MCF 10A (cell line): ENCODE results near the gene PAK1. TPM values are rescaled to one million over a fixed set of nuclear protein-coding genes. Genes with fewer than 3 reads are reported as not detected.

ENCODE experiments used
- BruUV-seq: library from RNA; stranded (reverse); fragments of 400-500 nt; replicated peaks from 2 replicates; lab custom pipeline; 2021; lab: Mats Ljungman, UMichigan
- CTCF ChIA-PET: fragments of 300-600 bp; sonication (Branson Sonifier 250); formaldehyde crosslinking; extraction: SDS; loops from one replicate; lab custom pipeline; 2021; ENCODE audit warnings: antibody characterized with exemption, inconsistent platforms; lab: Yijun Ruan, JAX
- POLR2A ChIA-PET: fragments of 300-600, 350-650 bp; sonication (Branson Sonifier 250); formaldehyde crosslinking; extraction: SDS; loops from one replicate; lab custom pipeline; 2020; ENCODE audit warnings: antibody characterized with exemption, inconsistent platforms; lab: Yijun Ruan, JAX
- DNase-seq: peaks from one replicate; pipeline ENCODE4 v3.0.0-alpha.2; 2018; ENCODE audit not compliant: unreplicated experiment
- H3K27ac Mint-ChIP-seq: one replicate; pipeline ENCODE4 v1.8.0; 2022; ENCODE audit warnings: mild to moderate bottlenecking, low read depth, mixed read lengths; ENCODE audit not compliant: unreplicated experiment
- H3K27me3 Mint-ChIP-seq: one replicate; pipeline ENCODE4 v1.8.0; 2022; ENCODE audit warnings: mixed read lengths; ENCODE audit not compliant: insufficient read depth, unreplicated experiment
- H3K36me3 Mint-ChIP-seq: one replicate; pipeline ENCODE4 v1.8.0; 2022; ENCODE audit warnings: mild to moderate bottlenecking, moderate library complexity, mixed read lengths; ENCODE audit not compliant: insufficient read depth, unreplicated experiment
- H3K4me1 Mint-ChIP-seq: one replicate; pipeline ENCODE4 v1.8.0; 2022; ENCODE audit warnings: mixed read lengths; ENCODE audit not compliant: insufficient read depth, unreplicated experiment
- H3K4me3 Mint-ChIP-seq: one replicate; pipeline ENCODE4 v1.8.0; 2022; ENCODE audit warnings: mild to moderate bottlenecking, moderate library complexity, mixed read lengths; ENCODE audit not compliant: unreplicated experiment
- H3K9me3 Mint-ChIP-seq: one replicate; pipeline ENCODE4 v1.8.0; 2022; ENCODE audit warnings: mixed read lengths; ENCODE audit not compliant: unreplicated experiment
- intact Hi-C: fragments of 100-400 bp; cut with micrococcal nuclease; formaldehyde crosslinking; loops from 2 replicates; pipeline ENCODE4 v1.14.1; 2022
- total RNA-seq: library from RNA; stranded (reverse); gene quantifications from 2 replicates; pipeline ENCODE4 v1.2.3, GENCODE V29; 2022
- TF ChIP-seq, protein P1 (sequence below): fragments of 200-600 bp; IDR thresholded peaks from one replicate; pipeline ENCODE4 v1.8.0; 2022; ENCODE audit warnings: antibody characterized with exemption, mild to moderate bottlenecking; ENCODE audit not compliant: unreplicated experiment

The PAK1 gene
- total RNA-seq, 1 experiment from 2014 or later, result 24.0 TPM

GRCh38 chr11:77287136-77287535 is 186.8 kb downstream of the PAK1 start:
- Mint-ChIP-seq H3K4me1 (peaks cover 15% of the 10 kb centered on the region), H3K27ac (no peak overlapping the region), H3K36me3 (no peaks in the 10 kb centered on the region), H3K27me3 (no peaks in the 10 kb centered on the region), H3K4me3 (no peak overlapping the region), H3K9me3 (no peaks in the 10 kb centered on the region)
- TF ChIP-seq, protein P1, sequence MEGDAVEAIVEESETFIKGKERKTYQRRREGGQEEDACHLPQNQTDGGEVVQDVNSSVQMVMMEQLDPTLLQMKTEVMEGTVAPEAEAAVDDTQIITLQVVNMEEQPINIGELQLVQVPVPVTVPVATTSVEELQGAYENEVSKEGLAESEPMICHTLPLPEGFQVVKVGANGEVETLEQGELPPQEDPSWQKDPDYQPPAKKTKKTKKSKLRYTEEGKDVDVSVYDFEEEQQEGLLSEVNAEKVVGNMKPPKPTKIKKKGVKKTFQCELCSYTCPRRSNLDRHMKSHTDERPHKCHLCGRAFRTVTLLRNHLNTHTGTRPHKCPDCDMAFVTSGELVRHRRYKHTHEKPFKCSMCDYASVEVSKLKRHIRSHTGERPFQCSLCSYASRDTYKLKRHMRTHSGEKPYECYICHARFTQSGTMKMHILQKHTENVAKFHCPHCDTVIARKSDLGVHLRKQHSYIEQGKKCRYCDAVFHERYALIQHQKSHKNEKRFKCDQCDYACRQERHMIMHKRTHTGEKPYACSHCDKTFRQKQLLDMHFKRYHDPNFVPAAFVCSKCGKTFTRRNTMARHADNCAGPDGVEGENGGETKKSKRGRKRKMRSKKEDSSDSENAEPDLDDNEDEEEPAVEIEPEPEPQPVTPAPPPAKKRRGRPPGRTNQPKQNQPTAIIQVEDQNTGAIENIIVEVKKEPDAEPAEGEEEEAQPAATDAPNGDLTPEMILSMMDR, result no peak
- no peak for DNase-seq
- no TSS peak for BruUV-seq
- ChIA-PET CTCF (interaction anchor here (0.5 to 0.6 kb wide), 2 partner anchors 22 to 75 kb away, joined by 3 to 4 read pairs; no protein-coding TSS in a partner anchor), POLR2A (interaction anchor here (0.9 to 1.5 kb wide), 3 partner anchors 13 to 32 kb away, joined by 3 to 5 read pairs (median 3); no protein-coding TSS in a partner anchor)
- intact Hi-C loops, result no loop called here

DNA sequence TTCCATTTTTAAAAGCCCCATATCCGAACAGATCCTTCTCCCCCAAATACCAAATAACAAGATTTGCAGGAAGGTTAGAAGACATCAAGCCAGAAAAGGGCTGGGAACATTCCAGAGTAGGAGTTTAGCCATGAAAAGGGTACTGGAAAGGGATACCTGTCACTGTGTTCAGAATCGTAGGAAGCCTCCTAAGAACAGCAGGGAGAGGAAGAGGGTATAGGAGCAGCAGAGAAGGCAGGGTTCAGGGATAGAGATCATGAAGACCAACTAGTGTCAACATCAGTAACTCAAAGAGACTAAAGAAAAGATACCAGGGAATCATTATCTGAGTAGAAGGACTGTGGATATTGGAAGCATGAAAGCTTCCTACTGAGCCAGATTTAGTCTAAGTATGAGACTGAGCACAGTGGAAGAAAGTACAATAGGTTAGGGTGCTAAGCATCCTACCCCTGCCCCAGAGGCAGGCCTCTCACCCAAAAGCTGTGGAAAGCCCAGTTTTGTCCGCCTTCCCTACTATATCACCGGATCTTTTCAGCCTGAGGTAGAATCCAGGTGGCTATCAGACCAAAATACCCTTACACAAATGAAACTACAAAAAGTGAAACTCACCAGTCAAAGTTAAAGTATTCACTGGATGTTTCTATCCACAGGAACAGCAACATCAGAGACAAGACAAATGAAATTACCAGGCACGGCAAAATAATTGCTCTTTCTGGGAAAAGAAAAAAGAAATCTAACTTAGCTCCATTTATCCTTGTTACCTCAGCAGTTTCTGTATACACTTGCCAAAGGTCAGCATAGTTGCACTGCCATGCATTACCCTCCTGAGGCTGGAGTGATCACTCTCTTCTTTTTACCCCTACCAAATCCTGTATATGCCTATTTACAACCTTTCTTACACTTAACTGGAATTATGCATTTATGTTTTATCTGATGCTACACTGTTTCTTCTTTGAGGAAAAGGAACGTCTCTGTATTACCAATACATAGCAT is 189.1 kb downstream of the PAK1 start:
- Mint-ChIP-seq H3K4me3 (no peak overlapping the region), H3K27ac (no peak overlapping the region), H3K9me3 (no peaks in the 10 kb centered on the region), H3K27me3 (no peaks in the 10 kb centered on the region), H3K4me1 (peaks cover 15% of the 10 kb centered on the region), H3K36me3 (peaks cover 4% of the 10 kb centered on the region)
- DNase-seq, result no peak
- POLR2A ChIA-PET, result interaction anchor here (0.6 to 1.1 kb wide), 3 partner anchors 9 to 78 kb away, joined by 3 to 4 read pairs (median 4); no protein-coding TSS in a partner anchor
- CTCF ChIA-PET, result interaction anchor here (1.1 to 1.3 kb wide), 2 partner anchors 97 to 264 kb away, joined by 4 read pairs; no protein-coding TSS in a partner anchor
- TF ChIP-seq, protein P1, result no peak
- intact Hi-C loops, result no loop called here
- BruUV-seq, result no TSS peak

DNA sequence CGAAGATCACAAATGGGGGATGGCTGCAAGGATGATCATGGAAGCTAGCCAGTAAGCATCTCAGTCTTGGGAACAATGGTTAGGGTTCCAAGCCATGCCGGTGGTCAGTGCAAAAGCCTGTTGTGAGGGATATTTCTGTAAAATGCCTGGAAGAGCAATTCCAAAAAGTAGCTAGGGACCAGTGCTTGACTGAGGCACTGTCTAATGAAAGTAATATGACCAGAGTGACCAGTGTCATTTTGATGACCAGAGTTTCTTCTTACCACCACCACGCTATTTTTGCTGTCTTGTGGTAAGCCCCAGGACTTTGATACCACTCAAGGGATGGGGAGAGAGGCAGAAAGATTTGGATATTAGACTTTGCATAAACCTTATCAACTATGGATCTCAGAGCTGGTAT is 190.8 kb downstream of the PAK1 start:
- peaks cover 4% of the 10 kb centered on the region for H3K36me3 Mint-ChIP-seq
- H3K4me1 Mint-ChIP-seq, result peaks cover 23% of the 10 kb centered on the region
- no peak overlapping the region for H3K4me3 Mint-ChIP-seq
- H3K27ac Mint-ChIP-seq, result no peak overlapping the region
- ChIA-PET POLR2A (interaction anchor here (0.6 kb wide), 1 partner anchor 129 kb away, joined by 4 read pairs; no protein-coding TSS in a partner anchor), CTCF (interaction anchor here (1.3 kb wide), 1 partner anchor 27 kb away, joined by 4 read pairs; no protein-coding TSS in a partner anchor)
- H3K27me3 Mint-ChIP-seq, result no peaks in the 10 kb centered on the region
- H3K9me3 Mint-ChIP-seq, result no peaks in the 10 kb centered on the region
- BruUV-seq, result no TSS peak
- DNase-seq, result no peak
- TF ChIP-seq, protein P1, result no peak
- intact Hi-C loops, result no loop called here
